GM19240 (cell line): Measurements from ENCODE around the gene LTBP1.
"Not testable (repeated sequence)": the region's sequence is repeated elsewhere in the genome, so short reads cannot be mapped to it uniquely, and the experiment has no call there.

Experiments
- DNase-seq: peaks from one replicate; pipeline ENCODE4 v3.0.0; 2011; ENCODE audit warnings: low spot score; ENCODE audit not compliant: insufficient read length

The LTBP1 gene

DNA sequence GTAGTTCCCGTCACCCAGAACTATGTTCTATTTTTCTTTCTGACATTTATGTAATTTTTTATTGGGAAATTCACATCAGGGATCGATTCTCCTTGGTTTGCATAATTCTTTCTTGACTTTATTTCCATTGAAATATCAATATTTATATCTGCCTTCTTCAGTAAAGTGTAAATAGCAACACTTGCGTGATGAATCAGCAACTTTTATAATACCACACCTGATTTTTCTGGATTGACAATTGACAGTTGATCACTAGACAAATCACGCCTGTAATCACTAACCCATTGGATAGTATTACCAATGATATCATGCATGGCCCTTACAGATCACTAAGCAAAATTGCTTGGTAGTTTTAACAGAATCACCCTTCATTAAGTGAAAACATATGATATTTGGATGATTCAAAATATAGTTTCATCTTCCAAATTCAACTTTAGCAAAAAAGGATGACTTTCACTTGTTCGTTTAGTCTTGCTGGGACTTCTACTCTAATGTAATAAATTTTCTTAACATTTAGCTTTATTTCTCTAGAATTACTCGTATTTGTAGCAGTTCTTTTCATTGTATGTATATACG is 390.7 kb downstream of the LTBP1 start:
- no peak for DNase-seq

DNA sequence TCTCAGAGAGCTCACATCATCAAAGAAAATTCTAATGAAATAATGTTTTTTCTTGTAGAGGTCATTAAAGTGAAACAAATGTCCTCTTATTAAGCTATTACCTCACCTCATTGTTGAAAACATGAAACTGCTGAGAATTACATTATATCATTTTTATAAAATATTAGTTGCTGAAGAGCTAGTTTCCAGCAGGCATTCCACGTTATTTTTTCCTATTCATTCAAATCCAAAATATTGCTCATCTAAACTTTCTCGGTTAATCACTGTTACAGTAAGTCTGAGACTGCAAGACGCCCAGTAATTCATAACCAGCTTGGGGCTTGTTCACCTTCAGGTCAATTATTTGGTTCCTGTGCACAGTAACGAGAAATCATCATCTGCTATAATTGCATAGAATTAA is 391.2 kb downstream of the LTBP1 start:
- DNase-seq, result no peak

DNA sequence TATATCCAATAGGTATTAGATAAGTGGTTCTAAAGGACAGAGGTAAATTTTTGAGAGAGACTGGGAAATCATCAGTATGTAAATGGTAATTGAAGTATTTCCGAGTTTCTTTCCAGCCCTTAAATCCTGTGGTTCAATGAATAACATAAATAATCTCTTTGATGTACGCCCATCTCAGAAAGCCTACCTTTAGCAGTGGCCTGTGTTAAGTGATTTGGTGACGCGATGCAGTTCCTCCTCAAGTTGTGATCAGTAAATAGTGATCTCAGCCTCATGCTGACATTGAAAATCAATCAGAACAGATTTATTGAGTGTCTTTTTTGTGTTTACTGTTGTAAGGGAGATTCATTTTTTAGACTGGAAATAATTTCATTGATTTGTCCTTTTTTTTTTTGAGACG is 392.5 kb downstream of the LTBP1 start:
- DNase-seq, result no peak

DNA sequence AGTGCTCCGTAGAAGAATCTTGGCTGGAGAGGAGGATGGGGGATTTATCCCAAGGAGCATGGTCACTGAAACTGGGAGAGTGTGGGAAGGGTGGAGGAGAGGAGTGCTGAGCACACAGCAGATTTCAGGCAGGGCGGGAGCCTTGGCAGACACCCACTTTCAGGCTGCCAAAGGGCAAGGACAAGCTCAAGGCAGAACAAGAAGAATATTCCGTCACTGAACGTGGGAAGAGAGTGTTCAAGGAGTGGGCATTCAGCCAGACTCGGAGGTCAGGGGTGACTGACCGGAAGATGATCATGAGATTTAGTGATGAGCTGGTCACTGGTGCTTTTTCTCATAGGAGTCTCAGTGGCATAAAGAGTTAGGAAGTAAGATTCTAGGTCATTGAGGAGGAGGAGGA is 393.5 kb downstream of the LTBP1 start:
- DNase-seq, result no peak

DNA sequence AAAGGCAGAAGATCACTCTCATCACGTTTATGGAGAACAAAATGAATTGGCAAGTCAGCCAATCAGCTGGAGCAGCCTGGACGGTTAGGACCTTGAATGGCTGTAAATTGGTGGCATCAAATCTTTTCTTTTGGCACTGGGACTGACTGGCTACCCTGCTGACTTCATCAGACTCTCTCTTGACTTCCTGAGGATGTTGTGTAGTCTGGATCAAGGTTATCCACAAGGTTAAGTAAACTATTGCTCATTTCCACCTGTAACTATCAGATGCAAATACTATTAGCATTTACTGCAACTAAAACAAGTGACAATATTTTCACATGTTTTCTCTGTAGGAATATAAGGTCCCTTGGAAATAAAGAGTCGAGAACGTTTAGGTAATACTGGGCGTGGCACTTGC is 395.4 kb downstream of the LTBP1 start:
- no peak for DNase-seq

DNA sequence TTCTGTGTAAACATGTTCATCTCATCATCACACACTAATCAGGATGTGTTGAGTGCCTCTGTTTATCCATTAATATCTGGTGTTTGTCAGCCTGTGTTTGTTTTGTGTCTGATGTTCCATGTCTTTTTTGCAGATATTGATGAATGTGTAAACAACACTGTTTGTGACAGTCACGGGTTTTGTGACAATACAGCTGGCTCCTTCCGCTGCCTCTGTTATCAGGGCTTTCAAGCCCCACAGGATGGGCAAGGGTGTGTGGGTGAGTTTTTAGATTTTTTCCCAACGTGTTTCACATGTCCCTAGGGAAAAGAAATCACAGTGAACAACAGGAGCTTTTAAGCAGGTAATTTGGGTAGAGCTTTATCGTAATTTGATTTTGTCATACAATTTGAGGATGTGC is 396.0 kb downstream of the LTBP1 start:
- no peak for DNase-seq

DNA sequence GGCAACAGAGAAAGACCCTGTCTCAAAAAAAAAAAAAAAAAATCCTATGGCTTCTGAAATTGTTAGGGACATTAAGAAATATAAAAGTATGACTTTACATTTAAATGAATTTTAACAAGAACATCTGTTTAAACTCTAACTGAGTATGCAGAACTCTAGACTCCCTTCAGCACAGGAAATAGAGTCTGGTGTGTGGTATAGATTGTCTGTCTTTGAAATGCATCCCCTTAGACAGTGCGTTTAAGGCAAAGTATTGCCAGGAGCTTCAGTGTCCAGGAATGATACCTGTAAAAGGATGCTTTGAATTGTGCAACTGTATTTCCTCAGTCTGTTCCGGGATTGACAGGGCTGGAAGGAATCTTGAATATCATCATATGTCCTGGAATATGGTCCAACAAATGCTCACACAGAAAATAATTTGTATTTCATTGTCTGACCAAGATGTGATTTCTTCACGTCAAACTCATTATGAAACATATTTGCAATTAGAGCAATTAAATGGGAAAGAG is 396.7 kb downstream of the LTBP1 start:
- DNase-seq, result no peak

DNA sequence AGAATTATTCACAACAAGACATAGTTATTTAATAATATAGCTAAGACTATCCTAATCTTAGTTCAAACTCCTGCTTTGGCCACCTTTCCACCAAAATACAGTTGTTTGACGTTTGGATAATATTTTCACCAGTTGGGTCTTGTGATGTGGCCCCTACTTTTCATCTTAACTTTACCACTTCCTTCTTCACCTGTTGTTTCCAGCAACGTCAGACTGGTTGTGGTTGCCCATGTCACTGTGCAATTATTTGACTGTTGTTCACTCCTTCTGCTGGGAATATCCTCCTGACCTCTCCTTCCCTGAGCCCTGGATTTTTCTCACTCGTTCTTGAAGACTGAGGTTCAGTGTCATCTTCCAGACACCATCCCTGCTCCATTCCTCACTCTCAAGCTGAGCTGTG is 397.5 kb downstream of the LTBP1 start:
- no peak for DNase-seq

DNA sequence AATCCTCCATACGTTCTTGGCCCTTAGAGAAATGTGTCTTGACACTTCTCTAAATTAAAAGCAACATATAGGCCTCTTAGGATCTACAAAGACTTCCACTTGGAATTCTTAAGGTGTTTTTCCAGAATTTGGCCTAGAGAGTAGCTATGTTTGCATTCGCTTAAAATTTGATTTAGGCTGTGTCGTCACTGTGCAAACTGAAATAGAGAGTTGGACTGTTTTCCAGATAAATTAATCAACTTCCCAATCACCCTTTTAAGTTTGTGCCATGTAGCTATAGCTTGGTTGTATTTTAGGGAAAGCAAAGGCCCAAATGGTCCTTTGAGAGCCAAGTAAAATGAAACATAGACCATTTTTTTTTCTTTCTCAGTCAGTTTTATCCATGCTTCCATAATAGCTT is 401.1 kb downstream of the LTBP1 start:
- DNase-seq, result no peak

DNA sequence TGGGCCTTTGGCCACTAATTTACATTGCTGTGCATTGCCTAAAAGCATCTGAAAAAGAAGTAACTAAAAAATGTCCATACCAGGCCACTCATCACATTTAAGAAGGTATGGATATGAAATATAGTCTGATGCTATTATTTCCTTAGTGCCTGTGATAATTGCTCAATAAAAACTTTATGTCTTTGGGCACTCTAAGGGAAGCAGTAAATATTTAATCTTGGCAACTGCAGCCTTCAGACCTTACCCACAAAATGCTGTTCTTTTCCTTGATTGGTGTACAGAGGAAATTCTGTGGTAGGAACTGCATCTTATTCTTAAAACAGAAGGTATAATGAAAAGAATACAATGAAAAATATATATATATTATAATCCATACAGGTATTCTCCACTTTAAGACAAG is 403.9 kb downstream of the LTBP1 start:
- DNase-seq, result no peak

DNA sequence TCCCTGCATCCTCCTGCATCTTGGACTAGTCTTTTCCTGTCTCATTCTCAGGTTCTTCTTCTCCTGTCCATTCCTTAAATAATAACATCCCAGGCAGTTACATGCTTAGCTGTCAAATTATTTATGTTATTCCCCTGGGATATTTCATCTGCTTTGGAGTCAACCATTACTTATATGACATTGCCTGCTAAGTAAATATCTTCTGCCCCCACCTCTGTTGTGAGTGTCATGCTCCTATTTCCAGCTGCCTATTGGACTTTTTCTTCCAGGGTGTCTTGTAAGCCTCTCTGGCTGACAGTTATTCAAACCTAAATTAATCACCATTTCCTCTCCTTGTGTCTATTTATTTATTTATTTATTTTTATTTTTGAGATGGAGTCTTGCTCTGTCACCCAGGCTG is 405.0 kb downstream of the LTBP1 start:
- no peak for DNase-seq

DNA sequence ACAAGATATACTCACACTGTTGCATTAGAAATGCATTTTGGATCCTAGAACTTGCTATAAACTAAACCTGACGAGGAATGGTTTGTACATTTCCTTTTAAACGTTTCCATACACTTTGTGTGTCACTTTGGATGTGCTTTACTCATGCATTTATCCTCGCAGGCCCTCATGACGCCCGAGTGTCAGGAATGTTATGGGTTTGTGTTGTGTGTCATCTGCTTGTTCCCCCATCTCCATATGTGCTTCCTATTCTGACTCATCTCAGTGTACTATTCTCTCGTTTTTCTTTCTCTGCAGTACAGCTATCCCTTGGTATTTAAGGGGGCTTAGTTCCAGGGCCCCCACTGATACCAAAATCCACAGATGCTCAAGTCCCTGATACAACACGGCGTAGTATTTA is 408.2 kb downstream of the LTBP1 start:
- no peak for DNase-seq

DNA sequence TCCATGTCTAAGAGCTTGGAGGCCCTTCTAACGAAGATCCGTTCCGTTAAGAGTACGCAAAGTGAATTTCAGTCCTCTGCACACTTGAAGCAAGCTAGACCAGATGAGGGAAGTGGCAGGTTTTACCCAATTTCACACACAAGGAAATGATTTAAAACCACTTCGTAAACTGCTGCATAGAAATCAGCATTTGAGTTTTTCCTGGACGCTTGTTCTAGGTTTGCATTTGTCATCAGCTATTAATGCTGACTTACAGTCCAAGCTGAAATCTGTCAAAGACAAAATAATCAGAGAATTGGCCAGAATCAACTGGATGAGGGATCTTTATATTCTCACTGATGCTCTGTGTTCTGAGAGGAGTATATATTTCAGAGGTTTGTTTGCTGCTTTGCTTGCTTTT is 412.1 kb downstream of the LTBP1 start:
- no peak for DNase-seq

DNA sequence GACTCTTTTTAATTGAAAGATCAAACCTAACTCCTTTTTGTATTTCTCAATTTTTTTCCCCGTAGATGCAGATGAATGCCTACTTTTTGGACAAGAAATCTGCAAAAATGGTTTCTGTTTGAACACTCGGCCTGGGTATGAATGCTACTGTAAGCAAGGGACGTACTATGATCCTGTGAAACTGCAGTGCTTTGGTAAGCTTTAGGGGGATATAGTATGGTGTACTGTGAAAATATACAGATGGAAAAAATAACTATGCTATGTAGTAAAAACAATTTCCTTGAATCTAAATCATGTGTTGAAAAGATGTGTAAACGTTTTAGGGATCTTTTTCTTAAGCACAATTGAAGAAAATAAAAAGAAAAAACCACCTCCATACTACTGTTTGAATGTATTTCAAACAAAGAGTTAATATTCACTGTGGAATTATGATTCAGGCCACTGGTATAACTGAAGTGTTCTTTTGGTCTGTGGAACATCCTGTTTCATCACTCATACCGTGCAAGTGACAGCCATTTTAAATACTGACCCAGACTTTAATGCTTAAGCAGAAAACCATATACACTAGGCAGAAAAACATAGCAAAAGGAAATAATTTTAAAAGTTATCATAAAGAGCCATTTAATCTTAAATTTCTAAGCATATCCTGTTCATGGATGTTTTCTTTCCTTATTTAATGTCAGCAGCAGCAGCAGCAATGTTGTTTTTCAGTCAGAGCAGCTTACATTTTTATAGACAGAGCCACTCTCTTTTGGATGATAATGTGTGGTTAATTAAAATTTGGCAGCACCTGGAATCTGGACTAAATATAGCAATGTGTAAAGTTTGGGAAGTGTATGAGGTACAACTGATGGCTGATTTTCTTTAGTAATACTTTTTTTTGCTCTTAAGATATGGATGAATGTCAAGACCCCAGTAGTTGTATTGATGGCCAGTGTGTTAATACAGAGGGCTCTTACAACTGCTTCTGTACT is 416.9 kb downstream of the LTBP1 start:
- DNase-seq, result no peak

DNA sequence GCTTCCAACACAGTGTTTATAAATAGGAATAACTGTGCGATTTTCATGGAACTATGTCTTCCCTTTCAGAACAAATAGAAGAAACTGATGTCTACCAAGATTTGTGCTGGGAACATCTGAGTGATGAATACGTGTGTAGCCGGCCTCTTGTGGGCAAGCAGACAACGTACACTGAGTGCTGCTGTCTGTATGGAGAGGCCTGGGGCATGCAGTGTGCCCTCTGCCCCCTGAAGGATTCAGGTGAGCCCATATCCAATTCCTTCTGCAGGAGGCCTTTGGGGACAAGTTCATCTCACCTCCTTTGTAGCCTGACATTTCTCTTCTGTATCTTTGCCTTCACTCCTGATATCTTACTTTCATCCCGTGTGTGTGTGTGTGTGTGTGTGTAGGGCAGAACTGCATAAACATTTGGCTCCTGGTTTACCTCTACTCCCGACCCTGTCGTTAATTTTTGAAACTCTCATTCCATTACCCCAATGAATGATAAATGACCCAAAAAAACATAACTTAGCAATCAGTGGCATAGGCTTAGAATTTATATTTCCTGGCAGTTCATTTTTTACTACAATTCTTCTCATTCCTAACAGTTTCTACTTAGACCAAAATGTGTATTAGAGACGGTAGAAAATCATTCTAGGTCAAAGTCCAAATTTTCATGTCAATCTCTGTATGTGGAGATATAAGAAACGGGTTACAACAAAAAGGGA is 418.7 kb downstream of the LTBP1 start:
- DNase-seq, result no peak

DNA sequence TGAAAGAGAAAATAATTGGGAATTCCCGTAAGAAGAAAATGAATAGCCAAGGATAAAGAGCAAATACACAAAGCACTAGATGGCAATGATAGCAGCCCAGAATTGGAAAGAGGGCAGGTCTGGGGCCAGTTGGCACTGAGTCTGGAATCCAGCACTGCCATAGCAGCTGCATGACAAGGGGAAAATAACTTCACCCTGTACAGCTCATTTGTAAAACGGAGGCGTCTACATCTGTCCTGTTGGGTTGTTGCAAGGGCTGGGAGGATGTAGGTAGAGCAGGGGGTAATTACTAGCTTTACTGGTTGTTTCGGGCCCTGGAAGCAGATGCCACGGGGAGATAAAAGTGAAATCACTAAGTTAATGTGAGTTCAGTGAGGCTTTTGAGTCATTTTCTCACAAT is 419.7 kb downstream of the LTBP1 start:
- DNase-seq, result no peak

DNA sequence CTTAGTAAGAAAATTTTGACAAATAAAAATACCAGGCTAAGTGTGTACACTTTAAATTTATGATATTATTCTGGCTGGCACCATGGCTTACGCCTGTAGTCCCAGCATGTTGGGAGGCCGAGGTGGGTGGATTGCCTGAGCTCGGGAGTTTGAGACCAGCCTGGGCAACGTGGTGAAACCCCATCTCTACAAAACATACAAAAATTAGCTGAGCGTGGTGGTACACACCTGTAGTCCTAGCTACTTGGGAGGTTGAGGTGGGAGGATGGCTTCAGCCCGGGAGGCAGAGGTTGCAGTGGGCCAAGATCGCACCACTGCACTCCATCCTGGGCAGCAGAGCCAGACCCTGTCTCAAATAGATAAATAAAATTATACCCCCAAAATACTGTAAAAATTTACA is 421.8 kb downstream of the LTBP1 start:
- not testable (repeated sequence) for DNase-seq

DNA sequence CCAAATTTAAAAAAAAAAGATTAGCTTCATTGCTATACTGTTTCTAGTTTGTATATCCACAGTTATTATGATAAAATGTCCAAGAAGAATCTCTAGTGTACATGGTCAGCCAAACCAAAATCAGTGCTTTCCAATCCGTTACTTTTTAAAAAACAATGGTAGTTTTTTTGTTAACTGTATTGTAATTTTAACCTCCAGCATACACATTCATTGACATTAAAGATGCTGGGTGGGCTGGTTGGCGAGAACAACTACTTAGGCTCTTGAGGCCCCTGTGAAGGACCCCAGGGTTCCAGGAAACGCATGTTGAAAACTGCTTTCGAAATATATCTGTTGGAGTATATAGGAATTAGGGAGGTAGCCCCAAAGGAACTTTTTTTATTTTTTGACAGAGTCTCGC is 422.4 kb downstream of the LTBP1 start:
- DNase-seq, result no peak

DNA sequence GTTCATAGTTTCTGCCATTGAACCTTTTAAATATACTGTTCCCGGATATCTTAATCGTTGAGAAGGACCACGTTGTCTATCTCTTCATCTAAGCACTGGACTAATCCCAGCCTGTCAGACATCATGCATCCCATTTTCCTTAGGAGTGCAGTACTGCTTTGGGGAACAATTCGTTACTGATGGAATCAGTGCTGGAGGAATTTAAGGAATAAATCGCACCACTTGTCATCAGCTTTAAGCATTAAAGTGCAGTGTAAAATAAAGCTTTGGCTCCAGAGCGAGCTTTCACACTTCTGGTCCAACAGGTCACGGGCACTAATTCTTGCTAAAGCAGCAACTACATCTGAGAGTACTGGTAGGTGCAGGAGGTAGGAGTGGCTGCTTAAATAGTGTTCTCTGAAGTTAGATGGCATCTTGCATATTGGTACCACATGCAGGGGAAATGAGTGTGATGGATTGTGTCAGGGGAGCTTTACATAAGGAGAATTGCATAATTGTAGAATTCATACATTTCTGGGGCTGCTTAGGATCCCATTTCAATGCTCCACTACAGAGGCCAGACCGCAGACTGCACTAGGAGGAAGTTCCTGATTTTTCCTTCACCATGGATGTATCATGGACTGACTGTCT is 424.0 kb downstream of the LTBP1 start:
- DNase-seq, result no peak

DNA sequence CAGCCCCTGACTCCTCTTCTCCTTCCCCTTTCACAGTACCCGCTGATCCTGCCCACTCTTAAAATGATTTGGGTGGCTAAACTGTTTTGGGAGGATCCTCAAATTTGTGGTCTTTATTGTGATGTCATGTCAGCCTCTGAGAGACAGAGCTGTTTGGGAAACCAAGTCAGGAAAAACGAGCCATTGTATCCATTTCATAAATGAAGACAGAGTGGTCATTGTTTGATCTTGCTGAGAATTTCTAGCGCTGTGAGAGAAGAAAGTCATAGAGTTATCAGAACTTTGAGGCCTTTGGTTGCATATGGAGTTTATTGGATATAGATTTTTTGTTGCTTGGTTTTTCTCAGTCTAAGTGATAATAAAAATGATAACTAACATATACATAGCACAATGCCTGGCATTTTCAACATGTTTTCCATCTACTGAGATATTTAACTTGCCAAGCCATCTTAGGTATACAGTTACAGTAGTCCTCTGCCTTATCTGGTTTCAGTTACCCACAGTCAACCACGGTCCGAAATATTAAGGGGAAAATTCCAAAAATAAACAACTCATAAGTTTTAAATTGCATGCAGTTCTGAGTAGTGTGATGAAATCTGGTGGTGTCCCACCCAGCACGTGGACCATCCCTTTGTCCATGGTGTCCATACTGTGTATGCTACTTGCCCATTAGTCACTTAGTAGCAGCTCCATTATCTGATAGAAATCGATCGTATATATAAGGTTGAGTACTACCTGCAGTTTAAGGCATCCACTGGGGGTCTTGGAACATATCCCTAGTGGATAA is 424.7 kb downstream of the LTBP1 start:
- no peak for DNase-seq
